GM21423 (cell line): ENCODE data around the gene BMP2K.
"Not testable (repeated sequence)": the region's sequence is repeated elsewhere in the genome, so short reads cannot be mapped to it uniquely, and the experiment has no call there.

Experiments
- ATAC-seq: cut with Tn5 transposase; IDR thresholded peaks from one replicate; pipeline ENCODE4 v1.9.1; 2021; ENCODE audit warnings: mild to moderate bottlenecking, moderate library complexity; ENCODE audit not compliant: unreplicated experiment

The BMP2K gene

DNA sequence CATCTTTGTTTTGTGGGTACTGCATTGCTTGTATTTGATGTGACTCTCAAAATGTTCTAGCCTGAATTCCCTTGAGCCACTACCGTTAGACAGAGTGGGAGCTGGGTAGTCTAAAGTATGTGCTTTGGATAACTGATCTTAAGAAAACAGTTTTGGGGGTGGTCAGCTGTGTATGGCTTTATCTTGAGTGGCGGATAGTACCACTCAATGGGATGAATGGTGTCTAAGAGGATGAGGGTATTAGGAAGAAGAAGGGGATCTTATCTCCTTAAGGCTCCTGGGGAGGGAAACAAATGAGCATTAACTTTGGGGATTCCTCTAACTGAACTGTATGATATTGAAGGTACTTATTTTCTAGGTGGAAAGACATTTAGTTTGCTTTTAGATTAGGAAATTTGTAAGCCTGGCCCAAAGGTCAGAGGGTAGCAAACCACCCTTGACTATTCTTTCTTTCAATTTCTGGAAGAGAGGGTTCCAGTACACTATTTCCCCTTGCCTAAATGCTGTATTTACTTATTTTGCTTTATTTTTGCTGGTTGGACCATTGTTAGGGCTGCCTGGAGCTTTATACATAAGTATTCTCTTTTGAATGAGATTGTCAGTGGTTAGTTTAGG lies 11.3 kb downstream of the BMP2K start:
- no peak for ATAC-seq

DNA sequence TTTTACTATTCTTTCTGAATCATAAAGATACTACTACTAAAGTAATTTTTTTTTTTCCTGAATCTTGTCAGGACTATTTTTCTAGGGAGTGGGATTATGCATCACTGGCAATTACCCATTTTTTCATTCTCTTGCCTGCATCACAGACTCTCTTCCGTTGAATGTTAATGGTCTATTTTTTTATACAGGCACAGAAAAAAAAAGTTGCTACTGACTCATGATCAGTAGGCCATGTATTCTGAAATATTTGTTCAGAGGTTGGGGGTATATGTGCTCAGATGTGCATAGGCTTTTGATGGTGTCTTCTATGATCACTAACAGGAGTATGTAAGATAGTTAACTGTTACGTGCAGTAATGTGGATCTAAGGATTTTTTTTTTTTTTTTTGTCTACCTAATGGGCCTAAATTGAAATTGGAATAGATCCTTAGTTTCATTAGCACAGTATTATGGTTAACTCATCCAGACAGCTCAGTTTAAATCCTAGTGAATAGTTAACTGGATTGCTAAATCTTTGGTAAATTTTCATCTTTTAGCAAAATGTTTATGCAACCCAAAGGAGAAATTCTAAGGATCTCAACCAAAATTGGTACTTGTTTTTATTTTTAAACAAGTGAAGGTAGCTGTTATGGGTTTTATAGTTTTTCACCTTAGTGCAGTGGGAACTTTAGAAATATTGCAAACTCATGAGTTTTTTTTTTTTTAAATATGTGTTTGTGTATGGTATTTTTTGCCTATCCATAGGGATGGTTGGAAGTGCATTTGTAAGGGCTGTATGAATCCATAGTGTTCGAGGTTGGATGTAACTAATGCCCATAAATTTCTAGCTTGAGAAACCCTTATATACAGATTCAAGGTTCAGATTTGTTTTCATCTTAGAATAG lies 12.1 kb downstream of the BMP2K start:
- ATAC-seq = no peak

DNA sequence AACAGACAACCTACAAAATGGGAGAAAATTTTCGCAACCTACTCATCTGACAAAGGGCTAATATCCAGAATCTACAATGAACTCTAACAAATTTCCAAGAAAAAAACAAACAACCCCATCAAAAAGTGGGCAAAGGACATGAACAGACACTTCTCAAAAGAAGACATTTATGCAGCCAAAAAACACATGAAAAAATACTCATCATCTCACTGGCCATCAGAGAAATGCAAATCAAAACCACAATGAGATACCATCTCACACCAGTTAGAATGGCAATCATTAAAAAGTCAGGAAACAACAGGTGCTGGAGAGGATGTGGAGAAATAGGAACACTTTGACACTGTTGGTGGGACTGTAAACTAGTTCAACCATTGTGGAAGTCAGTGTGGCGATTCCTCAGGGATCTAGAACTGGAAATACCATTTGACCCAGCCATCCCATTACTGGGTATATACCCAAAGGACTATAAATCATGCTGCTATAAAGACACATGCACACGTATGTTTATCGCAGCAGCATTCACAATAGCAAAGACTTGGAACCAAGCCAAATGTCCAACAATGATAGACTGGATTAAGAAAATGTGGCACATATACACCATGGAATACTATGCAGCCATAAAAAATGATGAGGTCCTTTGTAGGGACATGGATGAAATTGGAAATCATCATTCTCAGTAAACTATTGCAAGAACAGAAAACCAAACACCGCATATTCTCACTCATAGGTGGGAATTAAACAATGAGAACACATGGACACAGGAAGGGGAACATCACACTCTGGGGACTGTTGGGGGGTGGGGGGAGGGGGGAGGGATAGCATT lies 19.7 kb downstream of the BMP2K start:
- not testable (repeated sequence) for ATAC-seq

DNA sequence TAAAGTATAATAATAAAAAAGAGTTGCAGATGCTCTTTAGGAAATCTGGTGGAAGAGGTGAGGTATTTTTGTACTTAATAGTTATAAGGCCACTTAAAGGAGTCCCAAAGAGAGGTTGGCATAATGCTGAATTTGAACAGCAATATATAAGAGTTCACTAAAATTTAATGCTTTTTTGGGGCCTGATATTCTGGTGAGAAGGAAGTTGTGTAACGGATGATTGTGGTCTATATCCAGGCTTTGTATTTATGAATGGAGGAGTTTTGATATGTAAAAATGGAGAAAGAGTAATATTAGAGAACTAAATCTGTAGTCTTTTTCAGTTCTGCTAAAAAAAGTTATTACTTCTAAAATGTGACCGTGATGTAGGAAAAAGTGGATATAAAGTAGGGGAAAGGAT lies 20.4 kb downstream of the BMP2K start:
- ATAC-seq = no peak

DNA sequence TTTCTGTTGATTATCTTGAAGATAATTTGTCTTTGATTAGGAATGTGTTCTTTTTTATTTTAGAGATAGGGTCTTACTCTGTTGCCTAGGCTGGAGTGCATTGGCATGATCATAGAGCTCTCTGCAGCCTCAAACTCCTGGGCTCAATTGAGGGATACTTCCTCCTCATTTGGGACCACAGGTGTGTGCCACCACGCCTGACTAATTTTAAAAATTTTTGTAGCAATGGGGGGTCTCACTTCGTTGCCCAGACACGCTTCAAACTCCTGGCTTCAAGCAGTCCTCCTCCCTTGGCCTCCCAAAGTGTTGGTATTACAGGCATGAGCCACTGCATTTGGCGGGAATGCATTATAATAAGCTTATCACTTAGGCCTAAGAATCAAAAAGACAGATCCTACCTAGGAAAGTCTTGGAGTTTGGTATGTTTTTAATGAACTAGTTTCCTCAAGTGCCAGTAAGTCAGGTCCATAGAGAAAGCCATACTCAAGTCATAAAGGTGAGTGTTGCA lies 21.7 kb downstream of the BMP2K start:
- ATAC-seq = no peak

DNA sequence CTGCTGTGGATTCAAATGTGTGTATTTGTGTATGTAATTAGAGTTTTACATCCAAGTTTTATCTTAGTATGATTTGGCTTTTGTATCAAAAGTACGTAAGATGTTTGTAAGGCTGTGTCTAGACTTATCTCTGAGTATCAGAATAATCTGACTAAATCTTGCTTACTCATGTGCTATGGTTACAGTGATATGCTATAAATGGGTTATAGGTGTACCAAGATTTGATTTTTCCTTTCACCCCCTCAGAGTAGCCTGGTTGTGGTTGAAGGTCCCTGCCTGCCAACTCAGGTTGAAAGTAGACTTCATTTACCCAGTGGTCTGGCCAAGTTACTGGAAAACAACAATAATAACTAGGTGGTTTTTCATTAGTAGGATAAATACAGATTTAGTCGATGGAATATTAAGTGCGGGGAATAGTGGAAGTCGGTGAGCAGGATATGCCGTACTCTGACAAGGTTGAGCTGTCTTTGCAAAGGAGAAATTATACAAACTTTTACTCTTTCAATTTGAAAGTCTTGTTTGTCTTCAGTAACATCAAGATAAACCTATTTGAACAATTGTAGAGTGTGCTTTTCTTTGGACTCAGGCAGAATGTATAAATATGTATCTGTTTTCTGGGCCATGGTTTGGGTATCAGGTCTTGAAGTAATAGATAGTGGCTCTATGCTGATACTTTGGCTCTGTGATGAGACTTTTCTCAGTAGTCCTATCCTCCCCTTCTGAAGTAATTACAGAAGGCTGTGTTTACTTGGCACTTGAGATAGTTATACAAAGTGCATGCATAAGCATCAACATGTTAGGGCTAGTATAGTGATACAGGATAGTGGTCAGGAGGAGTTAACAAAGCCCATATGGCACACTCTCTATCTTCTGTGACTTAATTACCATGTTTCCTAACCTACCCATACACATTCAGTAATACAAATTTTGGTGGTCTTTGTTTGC lies 23.7 kb downstream of the BMP2K start:
- no peak for ATAC-seq

DNA sequence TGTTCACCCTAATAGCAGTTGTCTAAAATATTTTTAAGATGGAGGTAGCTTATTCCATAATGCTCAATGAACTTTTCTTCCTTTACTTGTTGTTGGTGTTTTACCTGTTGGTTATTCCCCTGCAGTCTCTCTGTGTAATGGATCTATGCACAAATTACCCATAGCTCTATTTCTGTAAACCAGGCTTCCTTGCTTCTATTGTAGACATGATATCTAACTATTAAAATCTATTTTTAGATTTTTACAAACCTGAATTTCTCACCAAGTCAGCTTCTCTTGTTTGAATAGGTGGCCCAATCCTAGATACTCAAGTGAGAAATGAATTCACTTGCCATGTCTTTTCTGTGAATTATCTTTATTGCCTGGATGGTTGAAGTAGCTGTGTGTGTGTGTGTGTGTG lies 24.8 kb downstream of the BMP2K start:
- ATAC-seq = no peak

DNA sequence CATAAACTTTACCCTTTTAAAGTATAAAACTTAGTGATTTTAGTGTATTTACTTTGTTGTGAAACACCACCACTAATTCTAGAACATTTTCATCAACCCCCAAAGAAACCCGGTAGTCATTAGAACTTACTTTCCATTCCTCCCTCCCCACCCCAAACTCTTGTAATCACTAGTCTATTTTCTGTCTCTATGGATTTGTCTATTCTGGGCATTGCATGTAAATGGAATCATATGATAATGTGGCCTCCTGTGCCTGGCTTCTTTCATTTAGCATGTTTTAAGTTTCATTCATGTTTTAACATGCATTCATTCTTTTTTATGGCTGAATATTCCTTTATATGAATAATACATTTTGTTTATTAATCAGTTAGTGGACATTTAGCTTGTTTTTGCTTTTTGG lies 27.8 kb downstream of the BMP2K start:
- no peak for ATAC-seq

DNA sequence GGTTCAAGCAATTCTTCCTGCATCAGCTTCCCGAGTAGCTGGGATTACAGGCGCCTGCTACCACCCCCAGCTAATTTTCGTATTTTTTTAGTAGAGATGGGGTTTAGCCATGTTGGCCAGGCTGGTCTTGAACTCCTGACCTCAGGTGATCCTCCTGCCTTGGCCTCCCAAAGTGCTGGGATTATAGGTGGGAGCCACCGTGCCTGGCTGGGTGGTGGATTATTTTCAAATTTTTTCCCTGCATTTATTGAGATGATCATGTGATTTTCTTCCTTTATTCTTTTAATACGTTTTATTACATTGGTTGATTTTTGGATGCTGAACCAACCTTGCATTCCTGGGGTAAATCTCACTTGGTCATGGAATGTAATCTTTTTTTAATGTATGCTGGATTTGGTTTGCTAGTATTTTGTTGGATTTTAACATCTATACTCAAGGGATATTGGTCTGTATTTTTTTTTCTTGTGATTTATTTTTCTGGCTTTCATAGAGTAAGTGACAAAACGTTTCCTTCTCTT lies 30.9 kb downstream of the BMP2K start:
- ATAC-seq = no peak

DNA sequence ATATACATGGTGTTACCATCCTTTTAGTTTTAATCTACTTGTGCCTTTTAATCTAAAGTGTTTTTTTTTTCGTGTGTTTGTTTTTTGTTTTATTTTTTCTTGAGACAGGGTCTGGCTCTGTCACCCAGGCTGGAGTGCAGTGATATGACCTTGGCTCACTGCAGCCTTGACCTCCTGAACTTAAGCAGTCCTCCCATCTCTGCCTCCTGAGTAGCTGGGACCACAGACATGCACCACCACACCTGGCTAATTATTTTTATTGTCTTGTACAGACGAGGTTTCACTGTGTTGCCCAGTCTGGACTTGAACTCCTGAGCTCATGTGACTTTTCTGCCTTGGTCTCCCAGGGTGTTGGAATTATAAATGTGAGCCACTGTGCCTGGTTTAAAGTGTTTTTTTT lies 33.1 kb downstream of the BMP2K start:
- ATAC-seq = no peak

DNA sequence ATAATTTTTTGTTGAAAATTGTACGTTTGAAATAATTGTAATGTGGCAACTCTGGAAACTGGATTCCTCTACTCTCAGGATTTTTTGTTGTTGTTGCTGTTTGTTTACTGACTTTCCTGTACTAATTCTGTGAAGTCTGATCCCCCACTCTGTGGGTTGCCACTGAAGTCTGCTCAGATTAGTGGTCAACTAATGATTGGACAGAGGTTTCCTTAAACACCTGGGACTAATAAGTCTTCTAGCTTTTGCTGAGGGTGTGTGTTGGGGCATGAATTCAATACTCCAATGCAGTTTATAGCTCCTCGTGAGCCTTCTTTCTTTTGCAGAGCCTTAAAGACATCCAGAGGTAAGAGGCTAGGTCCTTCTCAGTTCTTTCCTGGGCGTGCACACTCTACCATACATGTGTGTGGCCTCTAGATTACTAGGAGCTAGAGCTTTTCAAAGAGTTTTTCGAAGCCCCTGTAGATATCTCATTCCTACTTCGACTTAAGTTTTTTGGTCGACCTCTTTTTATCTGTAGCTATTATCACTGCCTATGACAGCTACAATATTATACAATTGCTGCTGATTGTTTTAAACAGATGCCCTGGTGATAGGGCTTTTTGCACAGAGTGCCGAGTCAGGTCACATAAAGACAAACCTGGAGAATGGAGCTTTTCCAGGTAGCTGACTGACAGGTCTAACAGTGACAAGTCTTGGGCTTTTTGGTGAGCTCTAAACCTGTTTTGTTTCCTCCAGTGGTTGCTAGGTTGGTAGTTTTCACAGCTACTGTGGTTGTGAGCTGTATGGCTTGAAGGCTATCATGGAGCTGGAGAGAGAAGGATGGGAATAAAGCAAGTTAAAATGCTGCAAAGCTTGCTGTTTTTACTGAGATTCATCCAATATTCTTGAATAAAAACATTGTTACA lies 34.0 kb downstream of the BMP2K start:
- peak; percentile 49 for ATAC-seq

DNA sequence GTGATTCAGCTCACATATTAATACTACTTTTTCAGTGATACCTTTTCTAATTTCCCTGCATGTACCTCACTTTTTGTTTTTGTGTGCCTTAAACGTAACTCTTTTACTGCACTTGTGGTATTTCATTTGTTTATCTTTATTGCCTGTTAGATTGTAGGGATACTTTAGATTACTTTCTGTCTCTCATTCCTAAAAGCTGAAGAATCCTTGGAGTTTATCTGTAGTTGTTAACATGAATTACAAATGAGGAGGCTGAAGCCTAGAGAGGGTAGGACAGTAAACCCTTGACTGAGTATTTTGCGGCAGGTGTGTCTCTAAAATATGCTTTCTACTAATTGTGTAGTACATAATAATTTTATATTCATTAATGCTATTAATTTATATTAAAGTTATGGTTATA lies 34.9 kb downstream of the BMP2K start:
- ATAC-seq = no peak

DNA sequence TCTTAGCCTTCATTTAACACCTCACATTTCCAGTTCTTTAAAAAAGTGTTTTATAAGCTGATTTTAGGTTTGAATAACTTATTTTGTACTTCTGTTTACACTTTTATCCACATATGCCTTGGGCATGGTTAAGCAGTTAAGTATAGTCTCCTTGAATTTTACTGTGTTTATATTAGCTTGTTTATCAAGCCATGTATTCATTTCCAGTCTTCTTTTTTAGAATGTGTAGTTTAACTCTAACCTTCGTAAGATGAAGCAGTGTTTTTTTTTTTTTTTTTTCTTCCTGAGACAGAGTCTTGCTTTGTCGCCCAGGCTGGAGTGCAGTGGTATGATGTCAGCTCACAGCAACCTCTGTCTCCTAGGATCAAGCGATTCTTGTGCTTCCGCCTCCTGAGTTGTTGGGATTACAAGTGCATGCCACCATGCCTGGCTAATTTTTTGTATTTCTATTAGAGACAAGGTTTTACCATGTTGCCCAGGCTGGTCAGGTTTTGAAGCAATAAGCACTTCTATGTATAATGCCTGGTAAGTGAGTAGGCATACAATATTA lies 42.5 kb downstream of the BMP2K start:
- ATAC-seq = no peak

DNA sequence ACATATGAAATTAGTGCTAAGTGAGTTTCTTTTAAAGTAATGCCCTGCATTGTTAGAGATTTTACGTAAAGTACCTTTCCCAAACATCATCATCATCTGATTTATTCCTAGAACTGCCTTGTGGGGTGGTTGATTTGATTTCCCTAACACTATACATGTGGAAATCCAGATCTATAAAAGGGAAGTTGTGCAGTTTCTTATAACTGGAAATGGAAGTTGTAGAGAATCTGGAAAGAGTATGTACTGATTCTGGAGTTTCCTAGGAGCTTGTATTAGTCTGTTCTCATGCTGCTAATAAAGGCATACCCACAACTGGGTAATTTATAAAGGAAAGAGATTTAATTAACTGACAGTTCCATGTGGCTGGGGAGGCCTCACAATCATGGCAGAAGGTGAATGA lies 47.9 kb downstream of the BMP2K start:
- no peak for ATAC-seq

DNA sequence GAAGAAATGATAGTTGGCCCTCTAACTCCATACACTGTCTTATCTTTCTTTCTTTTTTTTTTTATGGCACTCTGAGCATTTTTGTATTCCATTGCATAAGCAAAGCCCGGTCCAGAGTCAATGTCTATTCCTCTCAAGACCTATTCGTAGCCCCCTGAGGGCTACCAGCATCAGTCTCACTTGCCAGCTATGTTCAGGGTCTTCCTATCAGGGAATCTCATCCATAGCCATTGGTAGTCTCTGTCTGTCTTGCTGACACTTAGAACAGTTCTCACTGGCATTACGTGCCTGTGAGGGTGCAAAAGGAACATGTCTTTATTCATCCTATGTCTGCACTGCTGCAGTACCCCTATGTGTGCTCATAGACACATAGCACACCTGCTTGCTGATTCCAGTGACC lies 51.0 kb downstream of the BMP2K start:
- ATAC-seq = no peak

DNA sequence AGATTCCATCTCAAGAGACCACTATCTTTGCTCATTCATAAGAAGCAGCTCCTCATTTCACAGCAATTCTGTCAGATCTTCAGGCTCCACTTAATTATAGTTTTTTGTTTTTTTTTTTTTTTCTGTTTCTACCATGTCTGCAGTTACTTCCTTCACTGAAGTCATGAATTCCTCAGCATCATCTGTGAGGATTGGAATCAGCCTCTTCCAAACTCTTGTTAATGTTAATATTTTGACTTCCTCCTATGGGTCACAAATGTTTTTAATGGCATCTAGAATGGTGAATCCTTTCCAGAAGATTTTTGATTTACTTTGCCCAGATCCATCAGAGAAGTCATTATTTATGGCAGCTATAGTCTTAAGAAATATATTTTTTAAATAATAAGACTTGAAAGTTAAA lies 53.1 kb downstream of the BMP2K start:
- ATAC-seq = no peak

DNA sequence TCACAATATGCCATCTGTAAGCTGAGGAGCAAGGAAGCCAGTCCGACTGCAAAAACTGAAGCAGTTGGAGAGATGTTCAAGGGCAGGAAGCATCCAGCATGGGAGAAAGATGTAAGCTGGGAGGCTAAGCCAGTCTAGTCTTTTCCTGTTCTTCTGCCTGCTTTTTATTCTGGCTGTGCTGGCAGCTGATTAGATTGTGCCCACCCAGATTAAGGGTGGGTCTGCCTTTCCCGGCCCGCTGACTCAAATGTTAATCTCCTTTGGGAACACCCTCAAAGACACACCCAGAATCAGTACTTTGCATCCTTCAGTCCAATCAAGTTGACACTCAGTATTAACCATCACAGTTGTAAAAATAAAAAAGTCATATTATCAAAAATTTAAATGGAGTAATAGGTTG lies 63.5 kb downstream of the BMP2K start:
- ATAC-seq = not testable (repeated sequence)

DNA sequence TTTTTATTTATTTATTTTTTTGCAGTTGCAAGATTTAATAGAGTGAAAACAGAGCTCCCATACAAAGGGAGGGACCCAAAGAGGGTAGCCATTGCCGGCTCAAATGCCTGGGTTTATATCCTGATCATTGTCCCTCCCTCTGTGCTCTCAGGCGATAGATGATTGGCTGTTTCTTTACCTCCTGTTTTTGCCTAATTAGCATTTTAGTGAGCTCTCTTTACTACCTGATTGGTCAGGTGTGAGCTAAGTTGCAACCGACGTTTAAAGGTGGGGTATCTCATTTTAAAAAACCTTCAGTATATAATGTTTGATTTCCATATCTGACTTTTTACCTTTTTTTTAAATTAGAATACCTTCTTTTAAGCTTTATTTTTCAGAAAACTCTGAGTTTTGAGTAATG lies 64.1 kb downstream of the BMP2K start:
- not testable (repeated sequence) for ATAC-seq

DNA sequence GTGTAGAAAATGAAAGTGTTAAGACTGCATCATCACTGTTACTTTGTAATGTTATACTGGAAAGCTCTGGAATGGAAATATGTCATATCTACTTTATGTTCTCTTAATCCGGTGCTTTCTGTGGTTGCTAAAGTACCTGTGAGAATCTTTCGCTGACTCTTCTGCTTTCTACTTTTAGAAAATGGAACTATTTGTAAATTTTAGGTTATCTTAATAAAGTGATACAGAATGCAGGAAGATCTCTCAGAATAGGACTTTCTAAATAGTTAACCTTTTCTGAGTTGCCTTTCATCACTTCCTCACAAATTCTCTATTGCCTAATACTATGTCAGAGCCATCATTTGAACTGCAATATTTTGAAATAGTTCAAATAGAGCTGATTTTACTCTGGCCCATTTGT lies 69.3 kb downstream of the BMP2K start:
- ATAC-seq = peak; percentile 67
